Hepatocyte (in vitro differentiated cells): Measurements from ENCODE around the gene VEPH1. TPM values are rescaled to one million over a fixed set of nuclear protein-coding genes. Genes with fewer than 3 reads are reported as not detected.

Experiments
- DNase-seq: peaks from one replicate; pipeline ENCODE4 v3.0.0-alpha.2; 2016; ENCODE audit warnings: low spot score
- H2AFZ ChIP-seq: fragments of 200-600 bp; sonication (generic); 2 replicates; pipeline ENCODE4 v1.6.0; 2016; ENCODE audit warnings: antibody characterized with exemption, mild to moderate bottlenecking
- H3K27ac ChIP-seq: fragments of 200-600 bp; sonication (generic); 2 replicates; pipeline ENCODE4 v1.5.1; 2016; ENCODE audit warnings: mild to moderate bottlenecking
- H3K27me3 ChIP-seq: fragments of 200-600 bp; sonication (generic); 2 replicates; pipeline ENCODE4 v1.6.1; 2016
- H3K36me3 ChIP-seq: fragments of 200-600 bp; sonication (generic); replicated peaks from 2 replicates; pipeline ENCODE4 v1.5.1; 2016; ENCODE audit warnings: low read depth; ENCODE audit not compliant: insufficient read depth
- H3K4me1 ChIP-seq: fragments of 200-600 bp; sonication (generic); 2 replicates; pipeline ENCODE4 v1.5.1; 2016; ENCODE audit warnings: mild to moderate bottlenecking, moderate library complexity; ENCODE audit not compliant: insufficient read depth
- H3K4me2 ChIP-seq: fragments of 200-600 bp; sonication (generic); 2 replicates; pipeline ENCODE4 v1.6.0; 2016
- H3K4me3 ChIP-seq: fragments of 200-600 bp; sonication (generic); 2 replicates; pipeline ENCODE4 v1.5.1; 2016; ENCODE audit warnings: mild to moderate bottlenecking
- H3K79me2 ChIP-seq: fragments of 200-600 bp; sonication (generic); 2 replicates; pipeline ENCODE4 v1.6.0; 2017; ENCODE audit warnings: mild to moderate bottlenecking
- H3K9me2 ChIP-seq: fragments of 200-600 bp; sonication (generic); replicated peaks from 2 replicates; pipeline ENCODE4 v1.6.0; 2017; ENCODE audit warnings: mild to moderate bottlenecking; ENCODE audit not compliant: insufficient read depth
- H3K9me3 ChIP-seq: fragments of 200-600 bp; sonication (generic); 2 replicates; pipeline ENCODE4 v1.5.1; 2016; ENCODE audit warnings: low read depth, mild to moderate bottlenecking
- H4K20me1 ChIP-seq: fragments of 200-600 bp; sonication (generic); 2 replicates; pipeline ENCODE4 v1.6.0; 2016; ENCODE audit warnings: mild to moderate bottlenecking; ENCODE audit not compliant: insufficient read depth, poor library complexity, severe bottlenecking
- CTCF ChIP-seq: fragments of 200-600 bp; sonication (generic); IDR thresholded peaks from 2 replicates; pipeline ENCODE4 v1.5.1; 2016; ENCODE audit warnings: antibody characterized with exemption, mild to moderate bottlenecking; ENCODE audit not compliant: poor library complexity
- EZH2 ChIP-seq: fragments of 200-600 bp; sonication (generic); IDR thresholded peaks from 2 replicates; pipeline ENCODE4 v1.6.1; 2016; ENCODE audit warnings: antibody characterized with exemption, mild to moderate bottlenecking, borderline replicate concordance
- EZH2phosphoT487 ChIP-seq: fragments of 200-600 bp; sonication (generic); IDR thresholded peaks from one replicate; pipeline ENCODE4 v1.6.1; 2018; ENCODE audit warnings: antibody characterized with exemption, mild to moderate bottlenecking, low read depth, moderate library complexity; ENCODE audit not compliant: unreplicated experiment, severe bottlenecking
- WGBS: methylation state at CpG from one replicate; pipeline ENCODE4 v1.1.6; 2016; ENCODE audit warnings: low lambda C conversion rate; ENCODE audit errors: missing lambda C conversion rate; 5-methylcytosine and 5-hydroxymethylcytosine counted together
- polyA plus RNA-seq: library from polyadenylated mRNA; unstranded; fragments of >200 nt; fragmentation: Nextera tagmentation; extraction: Ambion mirVana; gene quantifications from 2 replicates; pipeline ENCODE4 v1.2.1, GENCODE V29; 2016
- total RNA-seq: library from RNA; depleted of rRNA; stranded (reverse); fragments of >200 nt; gene quantifications from 2 replicates; pipeline ENCODE4 v1.2.3, GENCODE V29; 2014

VEPH1 gene
- total and polyA plus RNA-seq, 2 experiments from 2014 or later = 2.5 to 4.7 TPM

GRCh38 chr3:157274644-157275137 is 228.5 kb downstream of the VEPH1 start:
- TF ChIP-seq EZH2 (no peak), CTCF (no peak), EZH2phosphoT487 (no peak)
- H3K4me3 ChIP-seq = no peak overlapping the region
- H3K4me1 ChIP-seq = no peaks in the 10 kb centered on the region
- no peak overlapping the region for H3K4me2 ChIP-seq
- H3K27ac ChIP-seq = no peak overlapping the region
- no peaks in the 10 kb centered on the region for H3K79me2 ChIP-seq
- no peaks in the 10 kb centered on the region for H3K9me3 ChIP-seq
- H3K9me2 ChIP-seq = no peaks in the 10 kb centered on the region
- H4K20me1 ChIP-seq = no peaks in the 10 kb centered on the region
- WGBS = 38% methylated on average over 2 of the region's 2 CpGs
- no peaks in the 10 kb centered on the region for H3K27me3 ChIP-seq
- no peaks in the 10 kb centered on the region for H3K36me3 ChIP-seq
- H2AFZ ChIP-seq = no peak overlapping the region
- DNase-seq = no peak

DNA sequence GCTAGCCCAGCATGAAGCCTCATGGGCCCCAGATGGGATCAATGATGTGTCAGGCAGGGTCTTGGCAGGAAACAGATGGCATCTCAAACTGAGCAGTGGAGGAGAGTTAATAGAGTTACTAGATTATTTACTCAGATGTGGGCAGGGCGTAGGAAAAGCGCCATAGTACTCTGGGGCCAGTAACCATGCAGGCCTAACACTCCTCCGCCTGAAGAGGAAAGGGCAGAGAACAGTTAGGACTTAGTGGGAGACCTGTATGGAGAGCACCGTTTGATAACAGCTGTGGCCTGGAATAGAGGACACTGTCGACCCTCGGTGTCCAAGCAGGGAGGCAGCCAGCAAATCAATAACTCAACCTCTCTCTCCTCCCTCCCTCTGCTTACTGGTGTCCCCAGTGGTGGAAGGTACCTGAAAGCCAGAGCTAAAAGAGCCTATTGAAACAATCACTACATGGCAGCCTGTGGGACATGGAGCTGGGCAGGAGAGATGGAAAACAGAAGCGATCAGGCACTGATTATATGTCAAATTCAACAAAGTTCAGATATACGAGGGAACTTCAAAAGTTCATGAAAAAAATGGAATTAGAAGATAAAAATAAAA is 231.8 kb downstream of the VEPH1 start:
- H3K4me2 ChIP-seq = no peak overlapping the region
- no peaks in the 10 kb centered on the region for H3K27me3 ChIP-seq
- no peak overlapping the region for H3K27ac ChIP-seq
- 91% methylated on average over 8 of the region's 8 CpGs for WGBS
- no peak for TF ChIP-seq CTCF
- TF ChIP-seq EZH2phosphoT487 = no peak
- TF ChIP-seq EZH2 = no peak
- H2AFZ ChIP-seq = no peak overlapping the region
- no peak overlapping the region for H3K4me3 ChIP-seq
- no peaks in the 10 kb centered on the region for H4K20me1 ChIP-seq
- H3K36me3 ChIP-seq = no peaks in the 10 kb centered on the region
- DNase-seq = no peak
- no peaks in the 10 kb centered on the region for H3K79me2 ChIP-seq
- H3K9me3 ChIP-seq = no peaks in the 10 kb centered on the region
- no peaks in the 10 kb centered on the region for H3K9me2 ChIP-seq
- H3K4me1 ChIP-seq = no peaks in the 10 kb centered on the region

DNA sequence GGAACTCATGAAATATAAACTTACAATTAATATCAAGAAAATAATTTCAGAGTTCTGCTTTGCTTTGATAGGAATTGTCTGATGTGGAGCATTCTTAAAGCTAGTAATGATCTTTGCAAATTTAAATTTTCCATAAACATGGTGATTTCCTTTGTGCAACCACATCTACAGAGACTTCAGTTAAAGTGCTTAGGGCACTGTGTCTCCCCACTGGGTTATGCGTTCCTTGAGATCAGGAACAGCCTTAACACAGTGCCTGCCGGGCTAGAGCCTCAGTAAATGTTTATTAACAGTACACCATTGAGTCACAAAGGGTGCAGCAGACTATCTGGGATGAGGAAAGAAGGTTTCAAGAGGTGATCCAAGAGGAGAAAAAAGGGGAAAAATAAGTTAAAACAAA is 235.2 kb downstream of the VEPH1 start:
- H3K9me2 ChIP-seq = no peaks in the 10 kb centered on the region
- WGBS = 80% methylated on average over 2 of the region's 2 CpGs
- H3K36me3 ChIP-seq = no peaks in the 10 kb centered on the region

More for the DNA sequence above, 235.2 kb downstream of the VEPH1 start:
- H3K4me1 ChIP-seq = no peaks in the 10 kb centered on the region
- no peak overlapping the region for H3K27ac ChIP-seq
- no peaks in the 10 kb centered on the region for H3K9me3 ChIP-seq
- TF ChIP-seq CTCF (no peak), EZH2phosphoT487 (no peak), EZH2 (no peak)
- H3K79me2 ChIP-seq = no peaks in the 10 kb centered on the region
- H3K27me3 ChIP-seq = no peaks in the 10 kb centered on the region
- H3K4me2 ChIP-seq = no peak overlapping the region
- H3K4me3 ChIP-seq = no peak overlapping the region
- no peak overlapping the region for H2AFZ ChIP-seq
- no peak for DNase-seq
- H4K20me1 ChIP-seq = no peaks in the 10 kb centered on the region
